ENCODE data around the gene CROCC2.

Gene CROCC2

GRCh38 chr2:241015439-241015838 lies 109.3 kb downstream of the CROCC2 start:
- DNase-seq (ENCODE audit: low read depth, low spot score) = no peak
- H3K27ac ChIP-seq (ENCODE audit: low read length) = no peak overlapping the region
- WGBS (ENCODE audit: insufficient coverage, insufficient read length) = no CpG with 5 or more reads among the region's 13 CpGs

GRCh38 chr2:241017228-241017940 lies 111.2 kb downstream of the CROCC2 start:
- no CpG with 5 or more reads among the region's 13 CpGs for WGBS (ENCODE audit: insufficient coverage, insufficient read length)
- Histone ChIP-seq H3K4me1 (ENCODE audit: control insufficient read depth, insufficient read depth, low read length) (no peaks in the 10 kb centered on the region; the same call in 1 of the 2 replicates), H3K4me3 (ENCODE audit: low read length) (no peak overlapping the region), H3K27me3 (ENCODE audit: control insufficient read depth, insufficient read depth, low read length) (no peaks in the 10 kb centered on the region), H3K27ac (ENCODE audit: low read length) (no peak overlapping the region), H3K36me3 (ENCODE audit: control insufficient read depth, insufficient read depth, low read length) (no peaks in the 10 kb centered on the region), H3K9me3 (ENCODE audit: control insufficient read depth, insufficient read depth, low read length) (no peaks in the 10 kb centered on the region)
- DNase-seq (ENCODE audit: low read depth, low spot score) = no peak

More at GRCh38 chr2:241015439-241015838, 109.3 kb downstream of the CROCC2 start:
- H3K36me3 ChIP-seq (ENCODE audit: control insufficient read depth, insufficient read depth, low read length) = no peaks in the 10 kb centered on the region
- peaks cover 4% of the 10 kb centered on the region for H3K4me1 ChIP-seq (ENCODE audit: control insufficient read depth, insufficient read depth, low read length)
- no peaks in the 10 kb centered on the region for H3K27me3 ChIP-seq (ENCODE audit: control insufficient read depth, insufficient read depth, low read length)
- no peaks in the 10 kb centered on the region for H3K9me3 ChIP-seq (ENCODE audit: control insufficient read depth, insufficient read depth, low read length)
- no peak overlapping the region for H3K4me3 ChIP-seq (ENCODE audit: low read length)

GRCh38 chr2:241018051-241018891 lies 112.1 kb downstream of the CROCC2 start:
- Histone ChIP-seq H3K27ac (ENCODE audit: low read length) (no peak overlapping the region), H3K36me3 (ENCODE audit: control insufficient read depth, insufficient read depth, low read length) (no peaks in the 10 kb centered on the region), H3K9me3 (ENCODE audit: control insufficient read depth, insufficient read depth, low read length) (no peaks in the 10 kb centered on the region), H3K27me3 (ENCODE audit: control insufficient read depth, insufficient read depth, low read length) (no peaks in the 10 kb centered on the region), H3K4me3 (ENCODE audit: low read length) (no peak overlapping the region), H3K4me1 (ENCODE audit: control insufficient read depth, insufficient read depth, low read length) (no peaks in the 10 kb centered on the region; the same call in 1 of the 2 replicates)
- no CpG with 5 or more reads among the region's 26 CpGs for WGBS (ENCODE audit: insufficient coverage, insufficient read length)
- no peak for DNase-seq (ENCODE audit: low read depth, low spot score)

GRCh38 chr2:241019441-241020139 lies 113.5 kb downstream of the CROCC2 start:
- H3K4me1 ChIP-seq (ENCODE audit: control insufficient read depth, insufficient read depth, low read length) = no peaks in the 10 kb centered on the region; the same call in 1 of the 2 replicates
- H3K9me3 ChIP-seq (ENCODE audit: control insufficient read depth, insufficient read depth, low read length) = no peaks in the 10 kb centered on the region
- no peak overlapping the region for H3K27ac ChIP-seq (ENCODE audit: low read length)
- no CpG with 5 or more reads among the region's 20 CpGs for WGBS (ENCODE audit: insufficient coverage, insufficient read length)
- no peak overlapping the region for H3K4me3 ChIP-seq (ENCODE audit: low read length)
- no peak for DNase-seq (ENCODE audit: low read depth, low spot score)
- H3K27me3 ChIP-seq (ENCODE audit: control insufficient read depth, insufficient read depth, low read length) = no peaks in the 10 kb centered on the region
- H3K36me3 ChIP-seq (ENCODE audit: control insufficient read depth, insufficient read depth, low read length) = no peaks in the 10 kb centered on the region

GRCh38 chr2:241020201-241020600 lies 114.1 kb downstream of the CROCC2 start:
- no peaks in the 10 kb centered on the region for H3K36me3 ChIP-seq (ENCODE audit: control insufficient read depth, insufficient read depth, low read length)
- no peak overlapping the region for H3K4me3 ChIP-seq (ENCODE audit: low read length)
- H3K9me3 ChIP-seq (ENCODE audit: control insufficient read depth, insufficient read depth, low read length) = 0 out of 2 replicates have a peak, but pooled peaks cover 2% of the 10 kb centered on the region
- DNase-seq (ENCODE audit: low read depth, low spot score) = no peak
- no CpG with 5 or more reads among the region's 10 CpGs for WGBS (ENCODE audit: insufficient coverage, insufficient read length)
- H3K27me3 ChIP-seq (ENCODE audit: control insufficient read depth, insufficient read depth, low read length) = no peaks in the 10 kb centered on the region
- H3K27ac ChIP-seq (ENCODE audit: low read length) = no peak overlapping the region
- H3K4me1 ChIP-seq (ENCODE audit: control insufficient read depth, insufficient read depth, low read length) = no peaks in the 10 kb centered on the region; the same call in 1 of the 2 replicates

- no peak overlapping the region for H3K4me3 ChIP-seq (ENCODE audit: low read length)
- H3K36me3 ChIP-seq (ENCODE audit: control insufficient read depth, insufficient read depth, low read length) = no peaks in the 10 kb centered on the region
- H3K9me3 ChIP-seq (ENCODE audit: control insufficient read depth, insufficient read depth, low read length) = 0 out of 2 replicates have a peak, but pooled peaks cover 2% of the 10 kb centered on the region
- H3K4me1 ChIP-seq (ENCODE audit: control insufficient read depth, insufficient read depth, low read length) = no peaks in the 10 kb centered on the region; the same call in 1 of the 2 replicates
- no CpG with 5 or more reads among the region's 8 CpGs for WGBS (ENCODE audit: insufficient coverage, insufficient read length)
- no peaks in the 10 kb centered on the region for H3K27me3 ChIP-seq (ENCODE audit: control insufficient read depth, insufficient read depth, low read length)
- no peak for DNase-seq (ENCODE audit: low read depth, low spot score)
- no peak overlapping the region for H3K27ac ChIP-seq (ENCODE audit: low read length)
These were observed 114.6 kb downstream of the CROCC2 start for GRCh38 chr2:241020629-241021190.

GRCh38 chr2:241025639-241026038 lies 119.5 kb downstream of the CROCC2 start:
- Histone ChIP-seq H3K4me3 (ENCODE audit: low read length) (no peak overlapping the region), H3K9me3 (ENCODE audit: control insufficient read depth, insufficient read depth, low read length) (peaks cover 2% of the 10 kb centered on the region; the same call in 1 of the 2 replicates), H3K4me1 (ENCODE audit: control insufficient read depth, insufficient read depth, low read length) (no peaks in the 10 kb centered on the region; the same call in 1 of the 2 replicates), H3K27ac (ENCODE audit: low read length) (no peak overlapping the region), H3K27me3 (ENCODE audit: control insufficient read depth, insufficient read depth, low read length) (no peaks in the 10 kb centered on the region), H3K36me3 (ENCODE audit: control insufficient read depth, insufficient read depth, low read length) (no peaks in the 10 kb centered on the region; the same call in 1 of the 2 replicates)
- WGBS (ENCODE audit: insufficient coverage, insufficient read length) = no CpG with 5 or more reads among the region's 1 CpG
- DNase-seq (ENCODE audit: low read depth, low spot score) = no peak

- H3K27ac ChIP-seq (ENCODE audit: low read length) = no peak overlapping the region
- no peak for DNase-seq (ENCODE audit: low read depth, low spot score)
- peaks cover 2% of the 10 kb centered on the region; the same call in 1 of the 2 replicates for H3K9me3 ChIP-seq (ENCODE audit: control insufficient read depth, insufficient read depth, low read length)
- no peaks in the 10 kb centered on the region; the same call in 1 of the 2 replicates for H3K36me3 ChIP-seq (ENCODE audit: control insufficient read depth, insufficient read depth, low read length)
- no peak overlapping the region for H3K4me3 ChIP-seq (ENCODE audit: low read length)
- H3K4me1 ChIP-seq (ENCODE audit: control insufficient read depth, insufficient read depth, low read length) = peaks cover 2% of the 10 kb centered on the region; the same call in 1 of the 2 replicates
- WGBS (ENCODE audit: insufficient coverage, insufficient read length) = no CpG with 5 or more reads among the region's 17 CpGs
- no peaks in the 10 kb centered on the region for H3K27me3 ChIP-seq (ENCODE audit: control insufficient read depth, insufficient read depth, low read length)
These were observed 123.6 kb downstream of the CROCC2 start for GRCh38 chr2:241029599-241030332.

GRCh38 chr2:241030333-241030680 lies 124.2 kb downstream of the CROCC2 start:
- no peaks in the 10 kb centered on the region; the same call in 1 of the 2 replicates for H3K27me3 ChIP-seq (ENCODE audit: control insufficient read depth, insufficient read depth, low read length)
- no CpG with 5 or more reads among the region's 15 CpGs for WGBS (ENCODE audit: insufficient coverage, insufficient read length)
- H3K36me3 ChIP-seq (ENCODE audit: control insufficient read depth, insufficient read depth, low read length) = no peaks in the 10 kb centered on the region; the same call in 1 of the 2 replicates
- H3K4me1 ChIP-seq (ENCODE audit: control insufficient read depth, insufficient read depth, low read length) = peaks cover 6% of the 10 kb centered on the region
- no peak for DNase-seq (ENCODE audit: low read depth, low spot score)
- no peak overlapping the region for H3K27ac ChIP-seq (ENCODE audit: low read length)
- H3K4me3 ChIP-seq (ENCODE audit: low read length) = no peak overlapping the region
- no peaks in the 10 kb centered on the region; the same call in 1 of the 2 replicates for H3K9me3 ChIP-seq (ENCODE audit: control insufficient read depth, insufficient read depth, low read length)
